ENCODE results near the gene RNF215.

Gene RNF215

DNA sequence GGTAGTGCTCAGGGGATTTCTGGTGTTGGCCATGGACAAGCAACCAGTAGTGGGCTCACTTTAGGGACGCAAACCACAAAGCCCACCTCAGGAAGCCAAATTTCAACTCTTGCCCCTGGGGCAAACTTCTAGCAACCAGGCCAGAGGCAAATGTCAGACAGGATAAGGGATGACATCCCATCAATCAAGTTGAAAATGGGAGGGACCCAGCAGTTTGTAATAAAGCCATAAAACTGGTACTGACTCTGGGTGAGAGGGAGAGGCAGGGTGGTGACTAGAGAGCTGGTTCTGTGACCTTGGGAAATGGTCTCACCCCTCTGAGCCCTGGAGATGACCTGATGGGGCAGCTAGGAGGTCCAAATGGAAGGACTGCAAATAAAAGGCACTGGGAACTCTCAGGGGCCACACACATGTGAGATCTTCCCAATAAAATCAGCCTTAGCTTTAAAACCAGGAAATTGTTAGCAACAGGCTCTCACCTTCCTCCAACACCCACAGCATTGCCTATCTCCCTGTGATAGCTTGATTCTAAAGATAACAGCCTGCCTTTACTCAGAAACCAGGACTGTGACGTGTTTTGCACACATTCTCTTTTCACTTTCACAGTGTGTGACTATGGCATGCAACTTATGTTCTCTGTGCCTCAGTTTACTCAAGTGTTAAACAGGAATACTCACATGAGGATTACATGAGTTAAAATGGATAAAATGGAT is 54.1 kb downstream of the RNF215 start:
- no peak for DNase-seq (ENCODE audit: low read depth in 2 of 2)

DNA sequence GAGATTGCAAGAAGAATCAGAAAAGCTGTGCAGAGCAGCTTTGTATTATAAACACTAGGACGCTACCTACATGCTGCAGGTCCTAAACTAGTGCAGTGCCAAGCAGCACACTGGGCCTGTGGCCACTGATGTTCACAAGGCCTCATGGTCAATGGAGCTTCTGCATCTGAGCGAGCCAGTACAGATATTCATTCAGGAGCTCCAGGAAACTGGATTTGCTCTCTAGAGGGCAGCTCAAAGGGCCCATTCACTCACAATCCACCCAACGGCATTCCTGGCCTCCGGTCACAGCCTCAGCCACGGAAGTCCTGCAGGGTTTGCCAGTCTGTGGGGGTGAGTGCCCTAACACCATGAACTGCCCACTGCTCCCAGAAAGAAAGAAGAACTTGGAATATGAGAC is 54.7 kb downstream of the RNF215 start:
- no peak for DNase-seq (ENCODE audit: low read depth in 2 of 2)
